ENCODE results near the gene MYO7B. TPM values are rescaled to one million over a fixed set of nuclear protein-coding genes. Genes with fewer than 3 reads are reported as not detected.

MYO7B gene
- polyA plus RNA-seq, 2 of the 4 experiments (the other 2 are of a cell fraction): 0.04 to 0.09 TPM

GRCh38 chr2:127504552-127505430 lies 30.7 kb upstream of the MYO7B start:
- no peak for ATAC-seq
- no peak overlapping the region for H3K4me2 ChIP-seq
- FAIRE-seq: no peak
- CTCF ChIA-PET: interaction anchor here (1.2 to 3.1 kb wide), 3 partner anchors 22 to 307 kb away, joined by 3 to 10 read pairs (median 4); partner anchors contain the start of gene IWS1
- H3K9me3 ChIP-seq: no peaks in the 10 kb centered on the region
- WGBS (ENCODE audit: missing lambda C conversion rate): 88% methylated on average over 11 of the region's 11 CpGs
- TF ChIP-seq RAD21 (conservative IDR thresholded peaks at IDR 0.05 in 1 of 2, IDR thresholded peaks at IDR 0.05 in 1 of 2): no peak
- no peak overlapping the region for H3K27ac ChIP-seq
- DNase-seq (ENCODE audit: low read depth in 1 of 2, low spot score in 1 of 2): no peak
- H3K4me1 ChIP-seq: peaks cover 34% of the 10 kb centered on the region
- POLR2A ChIA-PET: interaction anchor here (0.6 to 1.3 kb wide), 2 partner anchors 22 to 210 kb away, joined by 4 read pairs; partner anchors contain the start of gene IWS1
- no peak overlapping the region for H3K4me3 ChIP-seq

- H3K27ac ChIP-seq: no peak overlapping the region; a peak in 1 of 6 replicates
- DNase-seq (ENCODE audit: low read depth in 1 of 2, low spot score in 1 of 2): no peak
- ChIA-PET POLR2A (no interaction called here), CTCF (interaction anchor here (1.0 to 3.0 kb wide), 3 partner anchors 9 to 182 kb away, joined by 3 to 10 read pairs (median 3); no protein-coding TSS in a partner anchor)
- TF ChIP-seq ZSCAN20 (CRISPR knock-in tag; IDR thresholded peaks at IDR 0.05) (no peak), POLR2AphosphoS2 (conservative IDR thresholded peaks at IDR 0.05; ENCODE audit: low read length) (no peak), HOXA7 (CRISPR knock-in tag; IDR thresholded peaks at IDR 0.05) (no peak), FOXS1 (CRISPR knock-in tag; IDR thresholded peaks at IDR 0.05) (no peak), ELK1 (IDR thresholded peaks at IDR 0.05; ENCODE audit: low read depth, low read length) (no peak), EHMT2 (IDR thresholded peaks at IDR 0.05; ENCODE audit: low read depth) (no peak), FOSL2 (IDR thresholded peaks at IDR 0.05) (no peak), FOSL2 (CRISPR knock-in tag; IDR thresholded peaks at IDR 0.05) (no peak), SMC3 (IDR thresholded peaks at IDR 0.05) (no peak), TFCP2L1 (CRISPR knock-in tag; IDR thresholded peaks at IDR 0.05) (no peak), GATA3 (IDR thresholded peaks at IDR 0.05; ENCODE audit: borderline replicate concordance) (no peak), ESRRA (IDR thresholded peaks at IDR 0.05; ENCODE audit: borderline replicate concordance, low read length) (no peak), MAZ (IDR thresholded peaks at IDR 0.05; ENCODE audit: borderline replicate concordance, low read depth, low read length) (no peak), ZFP36 (IDR thresholded peaks at IDR 0.05; ENCODE audit: borderline replicate concordance, partially characterized antibody) (no peak)
- peaks cover 50% of the 10 kb centered on the region for H3K4me1 ChIP-seq
- H3K4me3 ChIP-seq: no peak overlapping the region
- no peak for ATAC-seq
- FAIRE-seq: no peak
- no peaks in the 10 kb centered on the region for H3K9me3 ChIP-seq
- peak overlapping the region; percentile 71; the same call in 2 of the 3 replicates for H3K4me2 ChIP-seq
- 97% methylated on average over 1 of the region's 1 CpG for WGBS (ENCODE audit: missing lambda C conversion rate)
Observed at GRCh38 chr2:127506510-127506909, 29.0 kb upstream of the MYO7B start.

GRCh38 chr2:127508023-127508630 lies 27.4 kb upstream of the MYO7B start:
- POLR2A ChIA-PET: interaction anchor here (1.0 to 3.6 kb wide), 3 partner anchors 19 to 214 kb away, joined by 3 to 25 read pairs (median 3); partner anchors contain the start of genes ERCC3 and IWS1
- DNase-seq (ENCODE audit: low read depth in 1 of 2, low spot score in 1 of 2) (peak in 1 of 2 experiments; percentile 32), ATAC-seq (peak; percentile 55 to 68; a peak in 5 of 6 replicates), FAIRE-seq (no peak)
- Histone ChIP-seq H3K4me2 (peak overlapping the region; percentile 71), H3K9me3 (no peaks in the 10 kb centered on the region), H3K4me3 (0 out of 3 replicates have a peak overlapping the region, but pooled peaks have one; percentile 10), H3K27ac (peak overlapping the region; percentile 68 to 81), H3K4me1 (peaks cover 62% of the 10 kb centered on the region)
- CTCF ChIA-PET: interaction anchor here (1.5 to 3.0 kb wide), 3 partner anchors 29 to 188 kb away, joined by 5 to 10 read pairs (median 5); no protein-coding TSS in a partner anchor
- 38% methylated on average over 4 of the region's 4 CpGs for WGBS (ENCODE audit: missing lambda C conversion rate)
- TF ChIP-seq HES2 (IDR thresholded peaks at IDR 0.05): no peak
- TF ChIP-seq GATA3 (IDR thresholded peaks at IDR 0.05; ENCODE audit: borderline replicate concordance): no peak
- TF ChIP-seq MAZ (IDR thresholded peaks at IDR 0.05; ENCODE audit: borderline replicate concordance, low read depth, low read length): no peak
- no peak for TF ChIP-seq RFX5 (IDR thresholded peaks at IDR 0.05)
- TF ChIP-seq HEYL (CRISPR knock-in tag; IDR thresholded peaks at IDR 0.05): no peak
- TF ChIP-seq RCOR1 (IDR thresholded peaks at IDR 0.05; ENCODE audit: low read depth, low read length): no peak
- no peak for TF ChIP-seq SMC3 (IDR thresholded peaks at IDR 0.05)

Data from A549 (cell line).